ENCODE data around the gene MUSK.

The MUSK gene

DNA sequence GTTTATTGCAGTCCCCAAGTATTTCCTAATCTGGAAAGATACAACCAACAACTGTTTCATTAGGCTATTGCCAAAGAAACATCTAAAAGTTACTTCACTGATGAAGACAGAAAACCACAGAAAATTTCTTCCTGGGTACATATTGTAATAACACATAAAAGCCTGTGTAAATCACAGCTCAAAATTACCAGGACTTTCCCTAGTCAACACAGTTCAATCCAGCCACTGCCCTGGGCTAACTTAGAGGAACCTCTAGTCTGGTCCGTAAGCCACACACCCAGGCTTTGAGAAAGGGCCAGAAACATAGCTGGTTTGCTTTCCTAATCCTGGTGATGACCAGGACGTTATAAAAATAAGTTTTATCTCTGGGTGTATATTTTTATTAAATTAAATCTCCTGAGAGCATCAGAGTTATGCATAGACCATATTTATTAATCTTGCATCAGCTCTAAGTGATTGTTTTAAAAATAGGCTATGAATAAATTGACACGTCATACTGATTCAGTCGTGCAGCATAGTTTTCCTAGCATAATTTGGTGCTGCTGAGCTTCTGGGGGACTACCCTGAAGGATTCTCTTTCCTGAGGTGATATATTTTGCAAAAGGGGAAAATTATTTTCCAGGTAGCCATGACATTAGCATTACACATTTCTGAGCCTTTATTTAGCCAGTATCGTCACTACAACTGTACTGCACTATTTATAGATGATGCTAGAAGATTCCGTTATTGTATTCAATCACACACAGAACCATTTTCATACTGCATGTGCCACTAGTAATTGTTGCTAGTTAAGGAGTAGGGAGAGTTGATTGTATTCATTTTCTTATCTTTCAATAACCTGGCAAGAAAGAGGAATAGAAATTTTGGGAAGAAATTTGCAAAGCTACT lies 12.6 kb upstream of the MUSK start:
- DNase-seq (ENCODE audit: low read depth) = no peak
- no peak overlapping the region for H3K4me3 ChIP-seq (ENCODE audit: low read depth, low read length)
- TF ChIP-seq, protein P1, sequence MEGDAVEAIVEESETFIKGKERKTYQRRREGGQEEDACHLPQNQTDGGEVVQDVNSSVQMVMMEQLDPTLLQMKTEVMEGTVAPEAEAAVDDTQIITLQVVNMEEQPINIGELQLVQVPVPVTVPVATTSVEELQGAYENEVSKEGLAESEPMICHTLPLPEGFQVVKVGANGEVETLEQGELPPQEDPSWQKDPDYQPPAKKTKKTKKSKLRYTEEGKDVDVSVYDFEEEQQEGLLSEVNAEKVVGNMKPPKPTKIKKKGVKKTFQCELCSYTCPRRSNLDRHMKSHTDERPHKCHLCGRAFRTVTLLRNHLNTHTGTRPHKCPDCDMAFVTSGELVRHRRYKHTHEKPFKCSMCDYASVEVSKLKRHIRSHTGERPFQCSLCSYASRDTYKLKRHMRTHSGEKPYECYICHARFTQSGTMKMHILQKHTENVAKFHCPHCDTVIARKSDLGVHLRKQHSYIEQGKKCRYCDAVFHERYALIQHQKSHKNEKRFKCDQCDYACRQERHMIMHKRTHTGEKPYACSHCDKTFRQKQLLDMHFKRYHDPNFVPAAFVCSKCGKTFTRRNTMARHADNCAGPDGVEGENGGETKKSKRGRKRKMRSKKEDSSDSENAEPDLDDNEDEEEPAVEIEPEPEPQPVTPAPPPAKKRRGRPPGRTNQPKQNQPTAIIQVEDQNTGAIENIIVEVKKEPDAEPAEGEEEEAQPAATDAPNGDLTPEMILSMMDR (IDR thresholded peaks at IDR 0.05; ENCODE audit: control insufficient read depth, extremely low read depth, insufficient read depth) = no peak

GRCh38 chr9:110659891-110660541 lies 8.6 kb upstream of the MUSK start:
- TF ChIP-seq, protein P1 (IDR thresholded peaks at IDR 0.05; ENCODE audit: control insufficient read depth, extremely low read depth, insufficient read depth) = no peak
- no peak overlapping the region for H3K4me3 ChIP-seq (ENCODE audit: low read depth, low read length)
- DNase-seq (ENCODE audit: low read depth) = no peak

GRCh38 chr9:110669433-110669832 lies 842 bp downstream of the MUSK start:
- TF ChIP-seq, protein P1 (IDR thresholded peaks at IDR 0.05; ENCODE audit: control insufficient read depth, extremely low read depth, insufficient read depth) = no peak
- no peak for DNase-seq (ENCODE audit: low read depth)
- no peak overlapping the region for H3K4me3 ChIP-seq (ENCODE audit: low read depth, low read length)

GRCh38 chr9:110671849-110672248 lies 3.3 kb downstream of the MUSK start:
- DNase-seq (ENCODE audit: low read depth) = no peak
- TF ChIP-seq, protein P1 (IDR thresholded peaks at IDR 0.05; ENCODE audit: control insufficient read depth, extremely low read depth, insufficient read depth) = no peak

DNA sequence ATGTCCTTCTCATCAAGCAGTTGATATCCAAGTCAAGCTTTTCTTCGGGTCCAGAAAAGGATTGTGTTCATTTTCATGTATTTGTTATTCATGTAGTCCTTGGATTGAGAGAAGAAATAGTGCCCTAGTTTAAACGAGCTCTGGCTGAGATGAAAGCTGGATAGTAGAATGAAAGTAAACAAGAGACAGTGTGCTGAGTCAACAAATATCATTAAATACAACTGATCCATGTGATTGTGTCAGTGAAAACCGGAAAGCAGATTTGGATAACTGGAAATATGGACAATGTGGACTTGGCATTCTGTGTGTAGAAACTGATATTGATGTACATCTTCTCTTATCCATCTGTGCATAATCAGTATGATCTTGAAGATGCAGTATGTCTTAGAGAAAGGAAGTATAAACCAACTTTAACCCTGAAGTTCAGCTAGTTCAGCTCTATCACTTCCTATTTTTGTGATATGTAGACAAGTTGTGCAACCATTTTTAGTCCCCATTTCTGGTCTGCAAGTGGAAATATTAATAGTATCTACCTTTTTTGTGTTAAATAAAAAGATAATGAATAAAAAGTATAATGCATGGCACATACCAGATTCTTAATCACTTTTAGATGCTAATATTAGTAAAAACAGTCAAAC lies 4.4 kb downstream of the MUSK start:
- H3K4me3 ChIP-seq (ENCODE audit: low read depth, low read length) = no peak overlapping the region
- peak; percentile 32 for DNase-seq (ENCODE audit: low read depth)
- TF ChIP-seq, protein P1 (IDR thresholded peaks at IDR 0.05; ENCODE audit: control insufficient read depth, extremely low read depth, insufficient read depth) = no peak

More at GRCh38 chr9:110671849-110672248, 3.3 kb downstream of the MUSK start:
- H3K4me3 ChIP-seq (ENCODE audit: low read depth, low read length) = no peak overlapping the region

- TF ChIP-seq, protein P1 (IDR thresholded peaks at IDR 0.05; ENCODE audit: control insufficient read depth, extremely low read depth, insufficient read depth) = no peak
- no peak overlapping the region for H3K4me3 ChIP-seq (ENCODE audit: low read depth, low read length)
- DNase-seq (ENCODE audit: low read depth) = no peak
Observed at GRCh38 chr9:110687497-110687896, 18.9 kb downstream of the MUSK start.

All from LNCaP clone FGC (cell line).